NCI-H2029 treated with DMSO at 0.1 percent for 48 hours (cell line): Measurements from ENCODE around the gene CCDC102A.
"Not testable (repeated sequence)": the region's sequence is repeated elsewhere in the genome, so short reads cannot be mapped to it uniquely, and the experiment has no call there.

Experiments
- DNase-seq: peaks from one replicate; lab custom pipeline; 2025; lab: John Stamatoyannopoulos, UW

Gene CCDC102A

GRCh38 chr16:57536306-57537193, at the start of gene CCDC102A:
CCDC102A (minus strand) TSS chr16:57536571; CDS start chr16:57529177, 7,394 bp downstream.
- no peak for DNase-seq

- no peak for DNase-seq
Observed at GRCh38 chr16:57585051-57585687, 48.8 kb upstream of the CCDC102A start.

GRCh38 chr16:57579361-57579665, 42.9 kb upstream of the CCDC102A start:
- no peak for DNase-seq

GRCh38 chr16:57578521-57579360, 42.4 kb upstream of the CCDC102A start:
- no peak for DNase-seq

GRCh38 chr16:57577691-57578224, 41.4 kb upstream of the CCDC102A start:
- no peak for DNase-seq

GRCh38 chr16:57577214-57577613, 40.8 kb upstream of the CCDC102A start:
- no peak for DNase-seq

GRCh38 chr16:57576429-57576870, 40.1 kb upstream of the CCDC102A start:
- DNase-seq: peak; percentile 5

GRCh38 chr16:57575468-57576277, 39.3 kb upstream of the CCDC102A start:
- no peak for DNase-seq

GRCh38 chr16:57574646-57575467, 38.5 kb upstream of the CCDC102A start:
- DNase-seq: no peak

GRCh38 chr16:57574086-57574485, 37.7 kb upstream of the CCDC102A start:
- no peak for DNase-seq

- DNase-seq: no peak
Observed at GRCh38 chr16:57572978-57573728, 36.8 kb upstream of the CCDC102A start.

GRCh38 chr16:57571098-57571497, 34.7 kb upstream of the CCDC102A start:
- DNase-seq: no peak

- DNase-seq: no peak
Observed at GRCh38 chr16:57570301-57571070, 34.1 kb upstream of the CCDC102A start.

GRCh38 chr16:57569306-57569946, 33.1 kb upstream of the CCDC102A start:
- DNase-seq: no peak

GRCh38 chr16:57568772-57569171, 32.4 kb upstream of the CCDC102A start:
- not testable (repeated sequence) for DNase-seq

- no peak for DNase-seq
Observed at GRCh38 chr16:57568173-57568678, 31.9 kb upstream of the CCDC102A start.

- no peak for DNase-seq
Observed at GRCh38 chr16:57567691-57568090, 31.3 kb upstream of the CCDC102A start.

GRCh38 chr16:57566436-57566835, 30.1 kb upstream of the CCDC102A start:
- DNase-seq: no peak
